Right lobe of liver (tissue), 6 donors: ENCODE results near the gene KRT28. TPM values are rescaled to one million over a fixed set of nuclear protein-coding genes. Genes with fewer than 3 reads are reported as not detected.

Source experiments
- ATAC-seq, 4 donors: fragments of 200-7000 bp; cut with Tn5 transposase; one replicate each; pipeline ENCODE4 v1.9.1; 2020; ENCODE audit warnings: mild to moderate bottlenecking in 4 of 4, moderate library complexity in 4 of 4
- DNase-seq, 3 donors: peaks; one replicate each; pipeline ENCODE4 v3.0.0-alpha.2; 2020
- H3K27ac ChIP-seq, 3 donors: fragments of 200-600 bp; one replicate each; pipeline ENCODE4 v1.8.0; 2022
- H3K27me3 ChIP-seq, 2 donors: fragments of 200-600 bp; one replicate each; pipeline ENCODE4 v1.8.0; 2022
- H3K36me3 ChIP-seq, 4 donors: fragments of 200-600 bp; sonication (generic) in 1 of 4; one replicate each; pipeline versions ENCODE4 v1.5.1 to v1.8.0; 2017 to 2022; ENCODE audit warnings: control low read depth in 1 of 4
- H3K4me1 ChIP-seq, 4 donors: fragments of 200-600 bp; sonication (generic) in 1 of 4; one replicate each; pipeline versions ENCODE4 v1.5.1 to v1.8.0; 2017 to 2022; ENCODE audit warnings: control low read depth in 1 of 4
- H3K4me3 ChIP-seq, 3 donors: fragments of 200-600 bp; one replicate each; pipeline ENCODE4 v1.8.0; 2022
- H3K9me3 ChIP-seq, 4 donors: fragments of 200-600 bp; sonication (generic) in 1 of 4; one replicate each; pipeline versions ENCODE4 v1.5.1 to v1.8.0; 2017 to 2022; ENCODE audit warnings: control low read depth in 1 of 4
- POLR2A ChIP-seq: fragments of 450-650 bp; IDR thresholded peaks from one replicate; pipeline ENCODE4 v1.6.1; 2017; ENCODE audit warnings: antibody characterized with exemption, mild to moderate bottlenecking
- WGBS: methylation state at CpG from one replicate; pipeline ENCODE4 v1.1.6; 2018; ENCODE audit warnings: low coverage, low lambda C conversion rate; ENCODE audit not compliant: insufficient coverage; ENCODE audit errors: missing lambda C conversion rate; 5-methylcytosine and 5-hydroxymethylcytosine counted together
- intact Hi-C, 2 donors: fragments of 100-400 bp; cut with DNase I; formaldehyde crosslinking; loops; one replicate each; pipeline versions ENCODE4 v1.11.2 to v1.14.1; 2022
- total RNA-seq, 6 experiments: library from RNA; depleted of rRNA in 2 of 6; stranded (reverse); fragments of >200 nt in 2 of 6; fragmentation: NEBNext Ultra II Directional in 3 of 6; extraction: Animal tissue kit (Norgen Biotek cat#: 25700) in 3 of 6; gene quantifications; one replicate each; pipeline versions ENCODE4 v1.1.0 to v1.2.4, GENCODE V29; 2016 to 2023
- TF ChIP-seq, protein P1 (sequence below), 4 donors: fragments of 200-600 bp in 3 of 4; fragments of 450-650 bp in 1 of 4; IDR thresholded peaks; one replicate each; pipeline versions ENCODE4 v1.5.1 to v1.8.0; 2016 to 2022; ENCODE audit warnings: antibody characterized with exemption in 4 of 4, mild to moderate bottlenecking in 2 of 4
- donor health status: DM: no; HTN: yes; CAD: no.
- donor health status: DM: no; HTN: no; CAD: no.
- donor health status: DM: no; HTN: no; CAD: no.
- donor health status: DM: no; HTN: yes; CAD: no.
- donor health status: DM: no; HTN: yes; CAD: no.

KRT28 gene
- total RNA-seq, 6 experiments from 2014 or later: not detected

GRCh38 chr17:40832840-40833239, 33.1 kb upstream of the KRT28 start:
- no peaks in the 10 kb centered on the region for H3K27me3 ChIP-seq
- ATAC-seq (no peak), DNase-seq (no peak)
- H3K27ac ChIP-seq: no peak overlapping the region
- TF ChIP-seq, protein P1, sequence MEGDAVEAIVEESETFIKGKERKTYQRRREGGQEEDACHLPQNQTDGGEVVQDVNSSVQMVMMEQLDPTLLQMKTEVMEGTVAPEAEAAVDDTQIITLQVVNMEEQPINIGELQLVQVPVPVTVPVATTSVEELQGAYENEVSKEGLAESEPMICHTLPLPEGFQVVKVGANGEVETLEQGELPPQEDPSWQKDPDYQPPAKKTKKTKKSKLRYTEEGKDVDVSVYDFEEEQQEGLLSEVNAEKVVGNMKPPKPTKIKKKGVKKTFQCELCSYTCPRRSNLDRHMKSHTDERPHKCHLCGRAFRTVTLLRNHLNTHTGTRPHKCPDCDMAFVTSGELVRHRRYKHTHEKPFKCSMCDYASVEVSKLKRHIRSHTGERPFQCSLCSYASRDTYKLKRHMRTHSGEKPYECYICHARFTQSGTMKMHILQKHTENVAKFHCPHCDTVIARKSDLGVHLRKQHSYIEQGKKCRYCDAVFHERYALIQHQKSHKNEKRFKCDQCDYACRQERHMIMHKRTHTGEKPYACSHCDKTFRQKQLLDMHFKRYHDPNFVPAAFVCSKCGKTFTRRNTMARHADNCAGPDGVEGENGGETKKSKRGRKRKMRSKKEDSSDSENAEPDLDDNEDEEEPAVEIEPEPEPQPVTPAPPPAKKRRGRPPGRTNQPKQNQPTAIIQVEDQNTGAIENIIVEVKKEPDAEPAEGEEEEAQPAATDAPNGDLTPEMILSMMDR (IDR thresholded peaks at IDR 0.05): no peak
- no peak for TF ChIP-seq POLR2A
- intact Hi-C loops: no loop called here
- no peak overlapping the region for H3K4me3 ChIP-seq
- no peaks in the 10 kb centered on the region for H3K4me1 ChIP-seq
- peaks cover 0 to 11% (median 0%) of the 10 kb centered on the region in 4 donors for H3K36me3 ChIP-seq
- no peaks in the 10 kb centered on the region for H3K9me3 ChIP-seq
- WGBS: 72% methylated on average over 3 of the region's 3 CpGs

- Histone ChIP-seq H3K4me3 (no peak overlapping the region), H3K27me3 (no peaks in the 10 kb centered on the region), H3K9me3 (no peaks in the 10 kb centered on the region), H3K27ac (no peak overlapping the region), H3K4me1 (no peaks in the 10 kb centered on the region), H3K36me3 (peaks cover 0 to 9% (median 0%) of the 10 kb centered on the region in 4 donors)
- intact Hi-C loops: no loop called here
- ATAC-seq (no peak), DNase-seq (no peak)
- TF ChIP-seq, protein P1 (IDR thresholded peaks at IDR 0.05): no peak
- TF ChIP-seq POLR2A: no peak
- WGBS: 83% methylated on average over 2 of the region's 2 CpGs
Observed at GRCh38 chr17:40830085-40830776, 30.5 kb upstream of the KRT28 start.

- no peak overlapping the region for H3K27ac ChIP-seq
- H3K4me3 ChIP-seq: no peak overlapping the region
- TF ChIP-seq POLR2A: no peak
- TF ChIP-seq, protein P1 (IDR thresholded peaks at IDR 0.05): no peak
- DNase-seq (no peak), ATAC-seq (no peak)
- 87% methylated on average over 4 of the region's 4 CpGs for WGBS
- H3K36me3 ChIP-seq: no peaks in the 10 kb centered on the region
- H3K4me1 ChIP-seq: no peaks in the 10 kb centered on the region
- H3K9me3 ChIP-seq: no peaks in the 10 kb centered on the region
- intact Hi-C loops: no loop called here
- H3K27me3 ChIP-seq: no peaks in the 10 kb centered on the region
Observed at GRCh38 chr17:40828454-40829044, 28.8 kb upstream of the KRT28 start.

DNA sequence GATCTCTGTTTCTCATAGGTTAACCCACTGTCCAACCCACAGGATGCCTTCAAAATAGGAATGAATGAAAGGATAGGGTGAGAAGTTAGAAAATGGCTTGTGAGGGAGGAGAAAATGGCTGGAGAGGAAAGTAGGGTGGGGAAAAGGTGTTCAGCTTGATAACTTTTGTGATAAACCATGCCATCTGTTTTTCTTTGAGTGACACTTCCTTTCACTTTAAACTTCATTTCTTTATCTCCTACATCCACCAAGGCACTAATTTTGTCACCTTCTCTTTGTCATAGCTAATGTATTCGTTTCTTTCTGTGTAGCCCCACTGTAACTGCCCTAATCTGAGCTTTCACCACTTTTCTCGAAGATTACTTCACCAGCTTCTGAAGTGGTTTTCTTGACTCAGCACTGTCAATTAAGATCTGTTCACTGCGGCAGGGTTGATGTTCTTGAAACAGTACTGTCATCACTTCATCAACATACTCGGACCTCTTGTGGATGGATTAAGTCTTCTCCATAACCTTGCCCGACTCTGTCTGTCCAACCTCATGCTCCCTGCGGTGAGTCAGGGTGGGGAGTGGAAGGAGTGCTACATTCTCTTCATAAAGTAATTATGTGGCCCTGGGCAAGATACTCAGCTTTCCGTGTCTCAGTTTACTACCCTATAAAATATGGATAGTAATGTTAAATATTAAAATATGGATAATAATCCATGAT, 28.1 kb upstream of the KRT28 start:
- no peak for TF ChIP-seq POLR2A
- TF ChIP-seq, protein P1 (IDR thresholded peaks at IDR 0.05): no peak
- intact Hi-C loops: no loop called here
- Histone ChIP-seq H3K4me3 (no peak overlapping the region), H3K27ac (no peak overlapping the region), H3K27me3 (no peaks in the 10 kb centered on the region), H3K9me3 (no peaks in the 10 kb centered on the region), H3K36me3 (no peaks in the 10 kb centered on the region), H3K4me1 (no peaks in the 10 kb centered on the region)
- WGBS: 69% methylated on average over 6 of the region's 7 CpGs
- ATAC-seq: no peak
- no peak for DNase-seq
